NCI-H748 treated with DMSO at 0.1 percent for 48 hours (cell line): ENCODE results near the gene ABLIM2.
A peak's percentile ranks its signal among the peaks of the same experiment; 100 is the strongest.

Experiments
- DNase-seq: peaks from one replicate; lab custom pipeline; 2025; lab: John Stamatoyannopoulos, UW

Gene ABLIM2

GRCh38 chr4:7981738-7982394 is 176.7 kb downstream of the ABLIM2 start:
- DNase-seq = no peak

GRCh38 chr4:7980036-7980435 is 178.6 kb downstream of the ABLIM2 start:
- no peak for DNase-seq

DNA sequence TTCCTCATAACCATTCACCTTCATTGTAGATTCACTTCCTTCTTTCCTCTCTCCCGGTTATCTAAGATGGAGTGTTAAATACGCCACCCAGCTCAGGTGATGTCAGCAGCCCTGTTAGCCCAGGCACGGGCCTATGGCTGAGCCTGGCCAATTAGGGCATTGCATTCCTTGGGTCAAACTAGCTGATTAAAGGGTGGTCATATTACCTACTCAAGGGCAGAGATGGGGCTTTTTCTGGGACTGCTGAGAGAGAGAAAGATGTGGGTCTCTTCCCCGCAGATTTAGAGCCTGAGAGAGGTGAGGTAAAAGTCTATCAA is 179.0 kb downstream of the ABLIM2 start:
- no peak for DNase-seq

DNA sequence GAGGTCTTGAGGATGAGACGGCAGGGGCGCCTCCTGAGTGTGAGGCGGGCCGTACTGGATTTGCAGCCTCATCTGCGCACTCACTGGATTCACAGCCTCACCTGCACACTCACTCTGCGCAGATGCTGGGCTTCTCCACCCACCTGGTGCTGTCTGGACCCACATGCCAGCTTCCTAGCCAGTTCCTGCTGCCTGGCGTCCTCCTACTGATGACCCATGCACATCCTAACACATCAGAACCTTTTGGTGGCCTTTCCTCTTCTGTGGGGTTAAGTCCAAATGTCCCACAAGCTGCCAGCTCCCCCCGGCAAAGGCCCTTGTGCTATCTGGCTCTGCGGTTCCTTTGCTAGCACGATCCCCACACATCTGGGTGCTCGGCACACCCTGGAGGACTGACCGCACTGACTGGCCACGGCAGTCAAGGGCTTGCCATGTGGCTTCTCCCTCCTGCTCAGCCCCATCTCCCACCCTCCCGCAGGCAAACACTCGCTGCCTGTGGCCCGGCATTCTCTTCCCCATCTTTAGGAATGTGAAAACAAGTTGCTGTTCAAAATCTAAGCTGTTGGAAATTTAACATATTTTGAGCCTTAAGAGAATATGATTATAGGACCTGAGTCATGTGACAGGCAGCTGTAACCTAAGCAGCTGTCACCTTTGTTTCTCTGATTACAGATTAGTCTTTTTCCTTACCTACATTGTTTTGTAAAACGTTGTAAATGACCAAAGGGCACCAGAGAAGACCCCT is 179.5 kb downstream of the ABLIM2 start:
- no peak for DNase-seq

GRCh38 chr4:7978489-7978888 is 180.1 kb downstream of the ABLIM2 start:
- peak; percentile 43 for DNase-seq

- DNase-seq = no peak
Observed at GRCh38 chr4:7976634-7977033, 182.0 kb downstream of the ABLIM2 start.

DNA sequence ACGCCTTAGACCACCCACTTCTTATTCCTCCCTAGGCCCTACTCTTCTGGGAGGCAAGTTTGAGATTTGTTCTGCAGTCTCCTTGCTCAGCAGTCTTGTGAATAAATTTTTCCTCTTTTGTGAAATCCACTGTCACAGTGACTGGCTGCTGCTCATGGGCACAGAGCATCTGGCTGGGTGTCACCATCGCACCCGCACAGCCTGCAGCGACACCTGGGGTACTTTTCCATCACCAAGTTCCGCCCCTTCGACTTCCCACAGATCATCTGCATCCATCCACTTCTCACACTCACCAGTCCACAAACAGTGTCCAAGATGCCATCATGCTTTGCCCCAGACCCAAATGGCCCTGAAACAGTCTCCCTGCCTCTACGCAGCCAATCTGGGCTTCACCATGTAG is 182.6 kb downstream of the ABLIM2 start:
- no peak for DNase-seq

GRCh38 chr4:7974425-7974824 is 184.2 kb downstream of the ABLIM2 start:
- DNase-seq = no peak

GRCh38 chr4:7973545-7973981 is 185.1 kb downstream of the ABLIM2 start:
- no peak for DNase-seq

- DNase-seq = no peak
Observed at GRCh38 chr4:7971881-7972500, 186.6 kb downstream of the ABLIM2 start.

GRCh38 chr4:7971159-7971631 is 187.4 kb downstream of the ABLIM2 start:
- no peak for DNase-seq

DNA sequence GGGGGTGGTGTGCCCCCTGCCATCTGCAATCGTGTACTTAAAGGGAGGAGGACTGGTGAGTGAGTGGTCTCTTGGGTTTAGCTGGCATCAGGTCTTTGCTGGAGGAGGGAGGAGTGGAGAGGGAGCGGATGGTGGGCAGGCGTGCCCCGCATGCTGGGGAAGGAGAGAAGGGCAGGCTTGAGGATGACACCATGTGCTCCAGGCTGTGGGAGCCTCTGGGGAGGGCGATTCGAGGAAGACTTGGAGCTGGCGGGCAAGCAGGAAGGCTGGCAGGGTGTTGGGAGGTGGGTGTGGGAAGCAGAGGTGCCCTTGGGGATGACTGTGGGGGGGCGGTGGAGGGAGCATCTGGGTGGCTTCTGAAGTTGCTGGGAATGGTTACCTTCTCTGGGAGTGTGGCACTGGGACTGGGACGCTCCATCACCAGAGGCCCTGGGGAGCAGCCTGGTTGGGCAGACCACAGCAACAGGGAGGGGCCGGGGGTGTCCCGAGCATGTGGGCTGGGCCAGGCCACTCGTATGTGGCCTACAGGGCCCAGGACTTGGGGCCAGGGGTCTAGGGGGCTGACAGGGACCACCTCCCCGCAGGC is 188.2 kb downstream of the ABLIM2 start:
- no peak for DNase-seq

GRCh38 chr4:7968262-7968896 is 190.2 kb downstream of the ABLIM2 start:
- no peak for DNase-seq

- no peak for DNase-seq
Observed at GRCh38 chr4:7967501-7968261, 190.9 kb downstream of the ABLIM2 start.

DNA sequence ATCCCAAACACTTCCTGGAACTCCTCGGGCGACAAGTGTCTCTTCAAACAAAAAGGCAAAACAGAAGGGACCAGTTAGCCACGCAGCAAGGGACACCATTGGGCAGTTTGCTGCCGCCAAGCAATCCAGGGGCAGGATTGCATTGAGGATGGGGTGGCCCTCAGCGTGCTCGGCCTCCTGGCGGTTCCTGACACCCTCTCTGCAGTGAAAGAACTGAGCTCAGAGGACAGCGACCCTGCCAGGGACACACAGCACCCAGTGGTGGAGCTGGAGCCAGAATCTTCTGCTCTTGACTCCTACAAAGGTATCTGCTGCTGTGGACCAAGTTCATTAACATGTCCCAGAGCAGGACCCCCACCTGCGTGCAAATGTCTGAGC is 191.6 kb downstream of the ABLIM2 start:
- DNase-seq = no peak

DNA sequence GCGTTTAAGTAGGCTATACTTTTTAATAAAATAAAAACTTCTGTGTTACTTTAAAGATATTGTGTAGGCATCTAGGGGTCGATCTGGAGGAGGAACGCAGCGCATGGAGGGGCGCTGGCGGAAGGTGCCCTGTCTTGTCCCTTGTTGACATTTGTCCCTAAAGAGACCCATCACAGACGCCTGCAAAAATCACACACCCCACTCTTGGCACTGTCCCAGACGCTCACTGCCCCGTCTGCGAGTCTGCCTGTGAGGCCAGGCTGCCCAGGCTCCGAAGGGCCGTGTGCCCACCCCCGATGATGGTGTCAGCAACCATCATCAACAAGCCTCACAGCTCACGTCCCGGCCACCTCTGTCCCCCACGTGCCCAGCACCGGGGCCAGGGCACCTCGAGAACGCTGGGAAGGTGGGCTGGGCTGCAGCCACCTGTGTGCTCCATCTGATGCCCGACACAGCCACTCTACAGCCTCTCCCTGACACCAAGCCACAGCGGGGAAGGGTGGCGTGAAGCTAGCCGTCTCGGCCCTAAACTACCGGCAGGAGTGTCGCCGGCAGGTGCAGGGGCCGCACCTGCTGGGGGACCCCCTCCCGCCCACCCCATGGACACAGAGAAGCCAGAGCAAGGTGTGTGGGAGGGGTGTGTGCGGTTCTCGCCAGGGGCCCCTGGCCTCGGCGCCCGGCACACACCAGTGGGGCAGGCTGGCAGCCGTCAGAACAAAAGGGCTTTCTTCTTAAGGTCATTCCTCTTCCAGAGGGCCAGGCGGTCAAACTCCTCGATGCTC is 192.1 kb downstream of the ABLIM2 start:
- no peak for DNase-seq

- no peak for DNase-seq
Observed at GRCh38 chr4:7964890-7965662, 193.5 kb downstream of the ABLIM2 start.

DNA sequence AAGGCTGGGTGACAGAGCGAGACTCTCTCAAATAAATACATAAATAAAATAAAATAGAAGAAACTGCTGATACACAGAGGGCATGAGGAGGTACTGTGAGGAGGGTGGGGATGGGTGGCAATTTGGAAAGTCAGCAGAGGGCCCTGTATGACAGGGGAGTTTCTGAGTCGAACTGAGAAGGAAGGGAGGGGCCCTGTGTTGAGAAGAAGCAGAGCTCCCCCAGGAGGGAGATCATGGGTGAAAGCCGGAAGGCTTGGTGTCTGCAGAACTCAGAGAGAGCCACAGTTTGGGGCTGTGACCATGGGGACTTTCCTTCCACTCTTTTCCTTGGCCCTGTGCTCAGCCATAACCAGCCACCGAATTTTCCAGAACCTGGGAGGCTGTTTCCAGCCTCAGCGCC is 194.2 kb downstream of the ABLIM2 start:
- DNase-seq = no peak

- DNase-seq = no peak
Observed at GRCh38 chr4:7963691-7964090, 194.9 kb downstream of the ABLIM2 start.
